Measurements from ENCODE around the gene NANP.

DNA sequence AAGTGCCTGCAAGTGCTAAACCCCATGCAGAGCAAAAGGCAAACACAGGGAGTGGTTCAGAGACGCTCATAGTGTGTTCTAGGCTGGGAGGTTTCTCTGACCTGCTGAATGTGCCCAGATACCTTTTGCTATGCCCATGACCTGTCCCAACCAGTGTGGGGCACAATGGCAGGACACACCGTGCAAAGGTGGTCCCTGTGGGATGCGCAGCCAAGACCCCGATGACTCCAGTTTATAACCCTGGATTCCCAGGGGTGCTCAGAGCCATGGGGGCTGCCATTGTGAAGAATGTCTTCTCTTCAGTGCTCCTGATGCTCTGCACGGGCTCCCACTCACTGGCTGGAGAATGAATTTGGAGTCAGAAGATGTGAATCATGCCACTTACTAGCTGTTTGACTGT lies 36.3 kb downstream of the NANP start:
- TF ChIP-seq, protein P1, sequence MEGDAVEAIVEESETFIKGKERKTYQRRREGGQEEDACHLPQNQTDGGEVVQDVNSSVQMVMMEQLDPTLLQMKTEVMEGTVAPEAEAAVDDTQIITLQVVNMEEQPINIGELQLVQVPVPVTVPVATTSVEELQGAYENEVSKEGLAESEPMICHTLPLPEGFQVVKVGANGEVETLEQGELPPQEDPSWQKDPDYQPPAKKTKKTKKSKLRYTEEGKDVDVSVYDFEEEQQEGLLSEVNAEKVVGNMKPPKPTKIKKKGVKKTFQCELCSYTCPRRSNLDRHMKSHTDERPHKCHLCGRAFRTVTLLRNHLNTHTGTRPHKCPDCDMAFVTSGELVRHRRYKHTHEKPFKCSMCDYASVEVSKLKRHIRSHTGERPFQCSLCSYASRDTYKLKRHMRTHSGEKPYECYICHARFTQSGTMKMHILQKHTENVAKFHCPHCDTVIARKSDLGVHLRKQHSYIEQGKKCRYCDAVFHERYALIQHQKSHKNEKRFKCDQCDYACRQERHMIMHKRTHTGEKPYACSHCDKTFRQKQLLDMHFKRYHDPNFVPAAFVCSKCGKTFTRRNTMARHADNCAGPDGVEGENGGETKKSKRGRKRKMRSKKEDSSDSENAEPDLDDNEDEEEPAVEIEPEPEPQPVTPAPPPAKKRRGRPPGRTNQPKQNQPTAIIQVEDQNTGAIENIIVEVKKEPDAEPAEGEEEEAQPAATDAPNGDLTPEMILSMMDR (IDR thresholded peaks at IDR 0.05) = no peak
- no peak for TF ChIP-seq POLR2AphosphoS5 (IDR thresholded peaks at IDR 0.05; ENCODE audit: low read depth, low read length)
- TF ChIP-seq, protein P2, sequence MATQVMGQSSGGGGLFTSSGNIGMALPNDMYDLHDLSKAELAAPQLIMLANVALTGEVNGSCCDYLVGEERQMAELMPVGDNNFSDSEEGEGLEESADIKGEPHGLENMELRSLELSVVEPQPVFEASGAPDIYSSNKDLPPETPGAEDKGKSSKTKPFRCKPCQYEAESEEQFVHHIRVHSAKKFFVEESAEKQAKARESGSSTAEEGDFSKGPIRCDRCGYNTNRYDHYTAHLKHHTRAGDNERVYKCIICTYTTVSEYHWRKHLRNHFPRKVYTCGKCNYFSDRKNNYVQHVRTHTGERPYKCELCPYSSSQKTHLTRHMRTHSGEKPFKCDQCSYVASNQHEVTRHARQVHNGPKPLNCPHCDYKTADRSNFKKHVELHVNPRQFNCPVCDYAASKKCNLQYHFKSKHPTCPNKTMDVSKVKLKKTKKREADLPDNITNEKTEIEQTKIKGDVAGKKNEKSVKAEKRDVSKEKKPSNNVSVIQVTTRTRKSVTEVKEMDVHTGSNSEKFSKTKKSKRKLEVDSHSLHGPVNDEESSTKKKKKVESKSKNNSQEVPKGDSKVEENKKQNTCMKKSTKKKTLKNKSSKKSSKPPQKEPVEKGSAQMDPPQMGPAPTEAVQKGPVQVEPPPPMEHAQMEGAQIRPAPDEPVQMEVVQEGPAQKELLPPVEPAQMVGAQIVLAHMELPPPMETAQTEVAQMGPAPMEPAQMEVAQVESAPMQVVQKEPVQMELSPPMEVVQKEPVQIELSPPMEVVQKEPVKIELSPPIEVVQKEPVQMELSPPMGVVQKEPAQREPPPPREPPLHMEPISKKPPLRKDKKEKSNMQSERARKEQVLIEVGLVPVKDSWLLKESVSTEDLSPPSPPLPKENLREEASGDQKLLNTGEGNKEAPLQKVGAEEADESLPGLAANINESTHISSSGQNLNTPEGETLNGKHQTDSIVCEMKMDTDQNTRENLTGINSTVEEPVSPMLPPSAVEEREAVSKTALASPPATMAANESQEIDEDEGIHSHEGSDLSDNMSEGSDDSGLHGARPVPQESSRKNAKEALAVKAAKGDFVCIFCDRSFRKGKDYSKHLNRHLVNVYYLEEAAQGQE (IDR thresholded peaks at IDR 0.05; ENCODE audit: insufficient read depth in 1 of 2, low read depth in 2 of 2, low read length in 1 of 2) = no peak
- TF ChIP-seq SIN3A (IDR thresholded peaks at IDR 0.05; ENCODE audit: borderline replicate concordance, insufficient read depth, low read depth, low read length) = no peak

Data from Panc1 (cell line).